ENCODE measurements around the gene SMIM5.

GRCh38 chr17:75602644-75603043, 30.6 kb upstream of the SMIM5 start:
- TF ChIP-seq POLR2A (IDR thresholded peaks at IDR 0.05): no peak
- TF ChIP-seq, protein P1, sequence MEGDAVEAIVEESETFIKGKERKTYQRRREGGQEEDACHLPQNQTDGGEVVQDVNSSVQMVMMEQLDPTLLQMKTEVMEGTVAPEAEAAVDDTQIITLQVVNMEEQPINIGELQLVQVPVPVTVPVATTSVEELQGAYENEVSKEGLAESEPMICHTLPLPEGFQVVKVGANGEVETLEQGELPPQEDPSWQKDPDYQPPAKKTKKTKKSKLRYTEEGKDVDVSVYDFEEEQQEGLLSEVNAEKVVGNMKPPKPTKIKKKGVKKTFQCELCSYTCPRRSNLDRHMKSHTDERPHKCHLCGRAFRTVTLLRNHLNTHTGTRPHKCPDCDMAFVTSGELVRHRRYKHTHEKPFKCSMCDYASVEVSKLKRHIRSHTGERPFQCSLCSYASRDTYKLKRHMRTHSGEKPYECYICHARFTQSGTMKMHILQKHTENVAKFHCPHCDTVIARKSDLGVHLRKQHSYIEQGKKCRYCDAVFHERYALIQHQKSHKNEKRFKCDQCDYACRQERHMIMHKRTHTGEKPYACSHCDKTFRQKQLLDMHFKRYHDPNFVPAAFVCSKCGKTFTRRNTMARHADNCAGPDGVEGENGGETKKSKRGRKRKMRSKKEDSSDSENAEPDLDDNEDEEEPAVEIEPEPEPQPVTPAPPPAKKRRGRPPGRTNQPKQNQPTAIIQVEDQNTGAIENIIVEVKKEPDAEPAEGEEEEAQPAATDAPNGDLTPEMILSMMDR (IDR thresholded peaks at IDR 0.05): no peak
